Measurements from ENCODE around the gene HSPG2. TPM values are rescaled to one million over a fixed set of nuclear protein-coding genes. Genes with fewer than 3 reads are reported as not detected.
A peak's percentile ranks its signal among the peaks of the same experiment; 100 is the strongest.

The HSPG2 gene
- total and polyA plus RNA-seq, 2 of the 13 experiments (the other 11 are each of a cell fraction or from before 2014, with no cell fraction given): 9.1 to 13.1 TPM

DNA sequence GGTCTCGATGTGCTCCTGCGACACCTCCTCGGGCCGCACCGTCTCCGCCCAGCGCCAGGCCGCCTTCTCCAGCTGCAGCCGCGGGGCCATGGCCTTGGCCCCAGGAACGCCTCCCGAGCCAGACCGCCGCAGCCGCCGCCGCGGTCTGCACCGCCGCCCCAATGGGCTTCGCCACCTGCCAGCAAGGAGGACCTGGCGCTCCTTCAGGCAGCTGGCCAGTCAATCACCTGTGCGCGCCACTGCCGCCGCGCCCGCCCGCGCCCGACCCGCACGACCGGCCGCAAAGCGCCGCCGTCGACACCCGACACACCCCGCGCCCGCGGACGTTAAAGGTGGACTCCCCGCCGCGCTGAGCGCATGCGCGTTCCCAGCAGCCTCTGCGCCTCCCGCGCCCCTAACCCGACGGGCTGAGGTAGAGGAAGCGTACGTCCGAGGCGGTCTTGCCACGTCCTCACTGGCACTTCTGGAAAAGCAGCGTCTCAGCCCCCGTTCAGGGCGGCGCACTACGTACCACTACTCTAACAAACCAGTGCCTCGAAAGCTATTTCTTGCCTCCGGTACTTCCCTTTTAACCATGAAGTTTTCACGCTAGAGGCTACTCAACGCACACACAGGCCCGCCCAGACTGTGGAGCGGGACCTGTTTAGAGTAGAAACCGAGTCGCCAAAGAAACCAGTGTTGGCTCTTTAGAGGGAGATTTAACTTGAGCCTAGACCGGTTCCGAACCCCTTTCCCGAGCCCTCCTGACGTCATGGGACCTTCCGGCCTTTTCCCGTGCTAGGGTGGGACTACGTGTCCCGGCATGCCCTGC, 154.0 kb downstream of the HSPG2 start, which contains the start of gene USP48 (continued):
- TF ChIP-seq CEBPZ (IDR thresholded peaks at IDR 0.05; ENCODE audit: low read length) (no peak), ZFP36L2 (CRISPR knock-in tag; IDR thresholded peaks at IDR 0.05) (no peak), ZKSCAN1 (IDR thresholded peaks at IDR 0.05; ENCODE audit: low read length) (no peak), TBL1XR1 (IDR thresholded peaks at IDR 0.05; ENCODE audit: borderline replicate concordance, low read length, partially characterized antibody) (no peak), ZSCAN29 (CRISPR knock-in tag; conservative IDR thresholded peaks at IDR 0.05) (peak; percentile 39; the same call in 1 of the 2 replicates), JDP2 (CRISPR knock-in tag; IDR thresholded peaks at IDR 0.05; ENCODE audit: borderline replicate concordance) (no peak), GATA4 (IDR thresholded peaks at IDR 0.05; ENCODE audit: borderline replicate concordance, low read depth) (peak; percentile 82; the same call in 1 of the 2 replicates), ZNF749 (CRISPR knock-in tag; IDR thresholded peaks at IDR 0.05; ENCODE audit: borderline replicate concordance) (peak; percentile 84), HMG20B (CRISPR knock-in tag; conservative IDR thresholded peaks at IDR 0.05) (no peak), ZFP37 (CRISPR knock-in tag; IDR thresholded peaks at IDR 0.05; ENCODE audit: borderline replicate concordance) (no peak), PRMT3 (CRISPR knock-in tag; IDR thresholded peaks at IDR 0.05; ENCODE audit: borderline replicate concordance, low read depth) (peak; percentile 75; the same call in 1 of the 2 replicates), ZNF20 (CRISPR knock-in tag; IDR thresholded peaks at IDR 0.05) (0 out of 2 replicates have a peak, but pooled peaks have one; percentile 63), RERE (CRISPR knock-in tag; IDR thresholded peaks at IDR 0.05; ENCODE audit: low read depth) (peak; percentile 3; the same call in 1 of the 2 replicates)
- TF ChIP-seq, protein P1, sequence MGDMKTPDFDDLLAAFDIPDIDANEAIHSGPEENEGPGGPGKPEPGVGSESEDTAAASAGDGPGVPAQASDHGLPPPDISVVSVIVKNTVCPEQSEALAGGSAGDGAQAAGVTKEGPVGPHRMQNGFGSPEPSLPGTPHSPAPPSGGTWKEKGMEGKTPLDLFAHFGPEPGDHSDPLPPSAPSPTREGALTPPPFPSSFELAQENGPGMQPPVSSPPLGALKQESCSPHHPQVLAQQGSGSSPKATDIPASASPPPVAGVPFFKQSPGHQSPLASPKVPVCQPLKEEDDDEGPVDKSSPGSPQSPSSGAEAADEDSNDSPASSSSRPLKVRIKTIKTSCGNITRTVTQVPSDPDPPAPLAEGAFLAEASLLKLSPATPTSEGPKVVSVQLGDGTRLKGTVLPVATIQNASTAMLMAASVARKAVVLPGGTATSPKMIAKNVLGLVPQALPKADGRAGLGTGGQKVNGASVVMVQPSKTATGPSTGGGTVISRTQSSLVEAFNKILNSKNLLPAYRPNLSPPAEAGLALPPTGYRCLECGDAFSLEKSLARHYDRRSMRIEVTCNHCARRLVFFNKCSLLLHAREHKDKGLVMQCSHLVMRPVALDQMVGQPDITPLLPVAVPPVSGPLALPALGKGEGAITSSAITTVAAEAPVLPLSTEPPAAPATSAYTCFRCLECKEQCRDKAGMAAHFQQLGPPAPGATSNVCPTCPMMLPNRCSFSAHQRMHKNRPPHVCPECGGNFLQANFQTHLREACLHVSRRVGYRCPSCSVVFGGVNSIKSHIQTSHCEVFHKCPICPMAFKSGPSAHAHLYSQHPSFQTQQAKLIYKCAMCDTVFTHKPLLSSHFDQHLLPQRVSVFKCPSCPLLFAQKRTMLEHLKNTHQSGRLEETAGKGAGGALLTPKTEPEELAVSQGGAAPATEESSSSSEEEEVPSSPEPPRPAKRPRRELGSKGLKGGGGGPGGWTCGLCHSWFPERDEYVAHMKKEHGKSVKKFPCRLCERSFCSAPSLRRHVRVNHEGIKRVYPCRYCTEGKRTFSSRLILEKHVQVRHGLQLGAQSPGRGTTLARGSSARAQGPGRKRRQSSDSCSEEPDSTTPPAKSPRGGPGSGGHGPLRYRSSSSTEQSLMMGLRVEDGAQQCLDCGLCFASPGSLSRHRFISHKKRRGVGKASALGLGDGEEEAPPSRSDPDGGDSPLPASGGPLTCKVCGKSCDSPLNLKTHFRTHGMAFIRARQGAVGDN (CRISPR knock-in tag; IDR thresholded peaks at IDR 0.05): peak; percentile 98
